DND-41 (cell line): Measurements from ENCODE around the gene MBOAT1.

Experiments used
- ATAC-seq: fragments of 200-7000 bp; cut with Tn5 transposase; 3 replicates; pipeline ENCODE4 v1.9.1; 2021; ENCODE audit warnings: low read depth; ENCODE audit not compliant: insufficient read depth
- DNase-seq: peaks from one replicate; pipeline ENCODE4 v3.0.0-alpha.2; 2020
- H2AFZ ChIP-seq: 2 replicates; pipeline ENCODE4 v1.6.0; 2012; ENCODE audit warnings: low read depth, low read length
- H3K27ac ChIP-seq: 2 replicates; pipeline ENCODE4 v1.5.1; 2012; ENCODE audit warnings: low read length, inconsistent platforms
- H3K27me3 ChIP-seq: fragments of 200-600 bp; sonication (generic); 2 replicates; pipeline ENCODE4 v1.6.0; 2012; ENCODE audit warnings: low read length, mild to moderate bottlenecking, inconsistent platforms; ENCODE audit not compliant: insufficient read depth, poor library complexity
- H3K36me3 ChIP-seq: 2 replicates; pipeline ENCODE4 v1.5.1; 2012; ENCODE audit warnings: low read length, inconsistent platforms; ENCODE audit not compliant: insufficient read depth
- H3K4me1 ChIP-seq: 2 replicates; pipeline ENCODE4 v1.5.1; 2012; ENCODE audit warnings: mild to moderate bottlenecking, low read length; ENCODE audit not compliant: insufficient read depth
- H3K4me2 ChIP-seq: 2 replicates; pipeline ENCODE4 v1.6.0; 2012; ENCODE audit warnings: mild to moderate bottlenecking, moderate library complexity, low read length, inconsistent platforms; ENCODE audit not compliant: insufficient read depth
- H3K4me3 ChIP-seq, 2 experiments: fragments of 200-600 bp in 1 of 2; shearing (Covaris generic) in 1 of 2; 2 replicates each; pipeline ENCODE4 v1.5.1; 2012 to 2016; ENCODE audit warnings: inconsistent platforms in 2 of 2, low read length in 2 of 2, mild to moderate bottlenecking in 2 of 2, low read depth in 1 of 2, moderate library complexity in 1 of 2
- H3K79me2 ChIP-seq: 2 replicates; pipeline ENCODE4 v1.6.0; 2012; ENCODE audit warnings: low read length, inconsistent platforms; ENCODE audit not compliant: insufficient read depth
- H3K9ac ChIP-seq: 2 replicates; pipeline ENCODE4 v1.6.0; 2012; ENCODE audit warnings: low read depth, mild to moderate bottlenecking, inconsistent platforms, low read length, moderate library complexity
- H3K9me3 ChIP-seq: 2 replicates; pipeline ENCODE4 v1.5.1; 2012; ENCODE audit warnings: low read length, moderate library complexity, mild to moderate bottlenecking, inconsistent platforms; ENCODE audit not compliant: insufficient read depth, severe bottlenecking
- H4K20me1 ChIP-seq: 2 replicates; pipeline ENCODE4 v1.6.0; 2012; ENCODE audit warnings: low read length; ENCODE audit not compliant: insufficient read depth
- EZH2 ChIP-seq: IDR thresholded peaks from 3 replicates; pipeline ENCODE4 v1.6.1; 2012; ENCODE audit warnings: borderline replicate concordance, low read depth, mild to moderate bottlenecking, moderate library complexity, low read length, inconsistent platforms; ENCODE audit not compliant: severe bottlenecking
- TF ChIP-seq, protein P1 (sequence below): IDR thresholded peaks from 2 replicates; pipeline ENCODE4 v1.5.1; 2012; ENCODE audit warnings: borderline replicate concordance, low read length, moderate library complexity, mild to moderate bottlenecking; ENCODE audit not compliant: poor library complexity, severe bottlenecking; ENCODE audit errors: extremely low read depth

MBOAT1 gene

DNA sequence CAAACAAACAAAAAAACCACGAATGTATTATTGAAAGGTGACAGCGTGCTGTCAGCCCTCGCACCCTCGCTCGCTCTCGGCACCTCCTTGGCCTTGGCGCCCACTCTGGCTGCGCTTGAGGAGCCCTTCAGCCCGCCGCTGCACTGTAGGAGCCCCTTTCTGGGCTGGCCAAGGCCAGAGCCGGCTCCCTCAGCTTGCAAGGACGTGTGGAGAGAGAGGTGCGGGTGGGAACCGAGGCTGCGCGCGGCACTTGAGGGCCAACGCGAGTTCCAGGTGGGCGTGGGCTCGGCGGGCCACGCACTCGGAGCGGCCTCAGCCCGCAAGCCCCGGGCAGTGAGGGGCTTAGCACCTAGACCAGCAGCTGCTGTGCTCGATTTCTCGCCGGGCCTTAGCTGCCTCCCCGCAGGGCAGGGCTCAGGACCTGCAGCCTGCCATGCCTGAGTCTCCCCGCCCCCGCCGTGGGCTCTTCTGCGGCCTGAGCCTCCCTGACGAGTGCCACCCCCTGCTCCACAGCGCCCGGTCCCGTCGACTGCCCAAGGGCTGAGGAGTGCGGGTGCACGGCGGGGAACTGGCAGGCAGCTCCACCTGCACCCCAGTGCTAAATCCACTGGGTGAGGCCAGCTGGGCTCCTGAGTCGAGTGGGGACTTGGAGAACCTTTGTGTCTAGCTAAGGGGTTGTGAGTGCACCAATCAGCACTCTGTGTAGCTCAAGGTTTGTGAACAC lies 20.9 kb upstream of the MBOAT1 start:
- H3K27me3 ChIP-seq, result no peaks in the 10 kb centered on the region
- ATAC-seq, result no peak
- H3K9ac ChIP-seq, result no peak overlapping the region
- H3K4me3 ChIP-seq, result no peak overlapping the region
- H3K4me1 ChIP-seq, result no peaks in the 10 kb centered on the region
- no peaks in the 10 kb centered on the region for H3K9me3 ChIP-seq
- H2AFZ ChIP-seq, result no peak overlapping the region
- no peaks in the 10 kb centered on the region for H3K36me3 ChIP-seq
- no peak for DNase-seq
- no peak for TF ChIP-seq EZH2
- TF ChIP-seq, protein P1, sequence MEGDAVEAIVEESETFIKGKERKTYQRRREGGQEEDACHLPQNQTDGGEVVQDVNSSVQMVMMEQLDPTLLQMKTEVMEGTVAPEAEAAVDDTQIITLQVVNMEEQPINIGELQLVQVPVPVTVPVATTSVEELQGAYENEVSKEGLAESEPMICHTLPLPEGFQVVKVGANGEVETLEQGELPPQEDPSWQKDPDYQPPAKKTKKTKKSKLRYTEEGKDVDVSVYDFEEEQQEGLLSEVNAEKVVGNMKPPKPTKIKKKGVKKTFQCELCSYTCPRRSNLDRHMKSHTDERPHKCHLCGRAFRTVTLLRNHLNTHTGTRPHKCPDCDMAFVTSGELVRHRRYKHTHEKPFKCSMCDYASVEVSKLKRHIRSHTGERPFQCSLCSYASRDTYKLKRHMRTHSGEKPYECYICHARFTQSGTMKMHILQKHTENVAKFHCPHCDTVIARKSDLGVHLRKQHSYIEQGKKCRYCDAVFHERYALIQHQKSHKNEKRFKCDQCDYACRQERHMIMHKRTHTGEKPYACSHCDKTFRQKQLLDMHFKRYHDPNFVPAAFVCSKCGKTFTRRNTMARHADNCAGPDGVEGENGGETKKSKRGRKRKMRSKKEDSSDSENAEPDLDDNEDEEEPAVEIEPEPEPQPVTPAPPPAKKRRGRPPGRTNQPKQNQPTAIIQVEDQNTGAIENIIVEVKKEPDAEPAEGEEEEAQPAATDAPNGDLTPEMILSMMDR, result no peak
- no peaks in the 10 kb centered on the region for H3K79me2 ChIP-seq
- H3K4me2 ChIP-seq, result no peak overlapping the region
- H4K20me1 ChIP-seq, result no peaks in the 10 kb centered on the region
- H3K27ac ChIP-seq, result no peak overlapping the region

DNA sequence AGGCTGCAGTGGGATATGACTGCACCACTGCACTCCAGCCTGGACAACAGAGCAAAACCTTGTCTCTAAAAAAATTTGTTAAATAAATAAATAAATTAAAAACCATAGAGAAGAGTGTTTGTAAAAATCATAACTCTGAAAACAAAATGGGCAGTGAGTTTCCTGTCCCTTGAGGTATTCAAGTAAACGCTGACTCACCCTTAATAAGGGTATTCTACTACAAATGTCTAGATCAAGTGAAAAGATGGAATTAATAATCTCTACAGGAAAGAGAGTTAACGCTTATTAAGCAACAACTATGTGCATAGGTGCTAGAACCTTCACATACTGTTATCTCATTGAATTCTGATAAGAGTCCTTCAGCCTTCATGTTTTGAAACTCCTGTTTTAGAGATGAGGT lies 19.9 kb upstream of the MBOAT1 start:
- Histone ChIP-seq H3K9me3 (no peaks in the 10 kb centered on the region), H3K36me3 (no peaks in the 10 kb centered on the region), H2AFZ (no peak overlapping the region), H3K79me2 (no peaks in the 10 kb centered on the region), H3K4me3 (no peak overlapping the region), H3K4me1 (no peaks in the 10 kb centered on the region), H3K27me3 (no peaks in the 10 kb centered on the region), H4K20me1 (no peaks in the 10 kb centered on the region), H3K27ac (no peak overlapping the region), H3K9ac (no peak overlapping the region), H3K4me2 (no peak overlapping the region)
- TF ChIP-seq, protein P1, result no peak
- no peak for TF ChIP-seq EZH2
- ATAC-seq (no peak), DNase-seq (no peak)

DNA sequence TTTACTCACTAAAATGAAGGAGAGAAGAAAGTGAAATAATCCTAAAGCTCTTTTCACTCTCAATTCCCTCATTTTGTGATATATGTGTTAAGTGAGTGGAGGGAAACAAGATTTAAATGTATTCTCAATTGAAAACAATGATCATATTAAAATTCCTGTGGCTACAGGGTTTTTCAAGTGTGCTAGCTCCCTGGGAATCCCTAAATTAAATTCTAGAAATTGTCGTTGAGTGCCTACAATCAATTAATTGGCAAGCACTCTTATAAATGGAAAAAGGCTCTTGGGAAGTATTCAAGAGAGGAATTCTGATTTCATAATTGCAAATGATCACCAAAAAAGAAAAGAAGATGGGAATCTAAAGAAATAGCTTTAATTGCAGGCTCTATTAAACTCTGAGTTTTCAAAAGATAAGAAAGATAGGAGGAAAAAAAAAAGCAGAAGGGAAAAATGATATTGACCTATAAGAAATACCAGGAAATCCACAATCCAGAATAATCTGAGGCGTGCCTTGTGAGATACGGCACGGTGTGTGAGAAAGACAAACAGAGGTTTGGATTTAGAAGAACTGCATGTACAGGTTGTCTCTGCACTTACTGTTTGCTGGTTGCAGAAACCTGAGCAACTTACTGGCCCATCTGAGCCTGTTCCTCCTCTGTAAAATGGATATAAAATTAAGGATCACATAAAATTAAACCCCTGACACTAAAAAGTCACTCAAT lies 18.3 kb upstream of the MBOAT1 start:
- H3K4me3 ChIP-seq, result no peak overlapping the region
- H4K20me1 ChIP-seq, result no peaks in the 10 kb centered on the region
- no peaks in the 10 kb centered on the region for H3K27me3 ChIP-seq
- H3K4me1 ChIP-seq, result no peaks in the 10 kb centered on the region
- ATAC-seq (no peak), DNase-seq (no peak)
- H2AFZ ChIP-seq, result no peak overlapping the region
- H3K79me2 ChIP-seq, result no peaks in the 10 kb centered on the region
- no peak for TF ChIP-seq EZH2
- TF ChIP-seq, protein P1, result no peak
- no peak overlapping the region for H3K27ac ChIP-seq
- no peak overlapping the region for H3K9ac ChIP-seq
- H3K4me2 ChIP-seq, result no peak overlapping the region
- H3K36me3 ChIP-seq, result no peaks in the 10 kb centered on the region
- no peaks in the 10 kb centered on the region for H3K9me3 ChIP-seq
